Prostate gland (tissue), 2 donors: ENCODE measurements around the gene ARL15.

Source experiments
- POLR2A ChIP-seq: fragments of 450-650 bp; IDR thresholded peaks from one replicate; pipeline ENCODE4 v1.6.1; 2016; ENCODE audit warnings: antibody characterized with exemption, mild to moderate bottlenecking
- POLR2AphosphoS5 ChIP-seq: sonication (generic); formaldehyde crosslinking; IDR thresholded peaks from one replicate; pipeline ENCODE4 v1.6.1; 2017; ENCODE audit warnings: antibody characterized with exemption
- TF ChIP-seq, protein P1 (sequence below), 4 experiments: fragments of 200-600 bp in 2 of 4; fragments of 450-650 bp in 2 of 4; sonication (generic) in 2 of 4; IDR thresholded peaks; 1 replicate in 3 of 4; 2 replicates in 1 of 4; pipeline ENCODE4 v1.5.1; 2016 to 2019; ENCODE audit warnings: antibody characterized with exemption in 4 of 4, mild to moderate bottlenecking in 2 of 4, moderate library complexity in 2 of 4

DNA sequence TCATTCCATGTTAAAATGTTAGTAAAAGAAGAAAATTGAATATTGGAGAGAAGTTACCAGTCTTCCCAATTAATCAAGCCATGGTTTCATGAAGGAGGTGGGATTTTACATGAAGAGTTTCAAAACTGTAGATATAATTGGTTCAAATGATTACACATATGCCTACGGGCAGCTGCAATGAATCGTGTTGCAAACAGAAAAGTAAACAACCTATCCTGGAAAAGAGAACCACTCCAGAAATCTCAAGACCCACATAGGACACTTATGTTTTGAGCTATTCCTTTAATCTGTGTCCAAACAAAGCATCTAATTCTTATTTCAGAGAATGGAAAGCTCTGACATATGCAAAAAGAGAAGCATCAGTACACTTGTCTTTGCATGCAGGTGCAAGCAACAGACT lies 409.7 kb downstream of the ARL15 start:
- TF ChIP-seq POLR2A = no peak
- TF ChIP-seq, protein P1, sequence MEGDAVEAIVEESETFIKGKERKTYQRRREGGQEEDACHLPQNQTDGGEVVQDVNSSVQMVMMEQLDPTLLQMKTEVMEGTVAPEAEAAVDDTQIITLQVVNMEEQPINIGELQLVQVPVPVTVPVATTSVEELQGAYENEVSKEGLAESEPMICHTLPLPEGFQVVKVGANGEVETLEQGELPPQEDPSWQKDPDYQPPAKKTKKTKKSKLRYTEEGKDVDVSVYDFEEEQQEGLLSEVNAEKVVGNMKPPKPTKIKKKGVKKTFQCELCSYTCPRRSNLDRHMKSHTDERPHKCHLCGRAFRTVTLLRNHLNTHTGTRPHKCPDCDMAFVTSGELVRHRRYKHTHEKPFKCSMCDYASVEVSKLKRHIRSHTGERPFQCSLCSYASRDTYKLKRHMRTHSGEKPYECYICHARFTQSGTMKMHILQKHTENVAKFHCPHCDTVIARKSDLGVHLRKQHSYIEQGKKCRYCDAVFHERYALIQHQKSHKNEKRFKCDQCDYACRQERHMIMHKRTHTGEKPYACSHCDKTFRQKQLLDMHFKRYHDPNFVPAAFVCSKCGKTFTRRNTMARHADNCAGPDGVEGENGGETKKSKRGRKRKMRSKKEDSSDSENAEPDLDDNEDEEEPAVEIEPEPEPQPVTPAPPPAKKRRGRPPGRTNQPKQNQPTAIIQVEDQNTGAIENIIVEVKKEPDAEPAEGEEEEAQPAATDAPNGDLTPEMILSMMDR (IDR thresholded peaks at IDR 0.05) = no peak
- TF ChIP-seq POLR2AphosphoS5 = no peak
